Neural crest cell (in vitro differentiated cells): Measurements from ENCODE around the gene RELN. TPM values are rescaled to one million over a fixed set of nuclear protein-coding genes. Genes with fewer than 3 reads are reported as not detected.

Source experiments
- DNase-seq: peaks from one replicate; pipeline ENCODE4 v3.0.0; 2021; ENCODE audit warnings: low read depth, mixed read lengths, low spot score
- H3K27ac Mint-ChIP-seq: one replicate; pipeline ENCODE4 v1.8.0; 2021; ENCODE audit warnings: mild to moderate bottlenecking, mixed read lengths; ENCODE audit not compliant: unreplicated experiment
- H3K27me3 Mint-ChIP-seq: 2 replicates; pipeline ENCODE4 v1.8.0; 2021; ENCODE audit warnings: low read depth, mild to moderate bottlenecking, mixed read lengths
- H3K36me3 Mint-ChIP-seq: 2 replicates; pipeline ENCODE4 v1.8.0; 2021; ENCODE audit warnings: low read depth, mild to moderate bottlenecking, mixed read lengths
- H3K4me1 Mint-ChIP-seq: 2 replicates; pipeline ENCODE4 v1.8.0; 2021; ENCODE audit warnings: mixed read lengths
- H3K4me3 Mint-ChIP-seq: one replicate; pipeline ENCODE4 v1.8.0; 2021; ENCODE audit warnings: mild to moderate bottlenecking, mixed read lengths
- H3K9me3 Mint-ChIP-seq: 2 replicates; pipeline ENCODE4 v1.8.0; 2021; ENCODE audit warnings: mixed read lengths
- CTCF ChIP-seq: fragments of 200-600 bp; sonication (generic); conservative IDR thresholded peaks from 2 replicates; pipeline ENCODE4 v1.5.0; 2021; ENCODE audit warnings: antibody characterized with exemption, mild to moderate bottlenecking
- total RNA-seq: library from RNA; stranded (reverse); gene quantifications from 2 replicates; pipeline ENCODE4 v1.2.1, GENCODE V29; 2021

Gene RELN
- total RNA-seq, 1 donor from 2014 or later, result 0.02 TPM

- Mint-ChIP-seq H3K4me3 (no peak overlapping the region), H3K4me1 (no peaks in the 10 kb centered on the region), H3K9me3 (no peaks in the 10 kb centered on the region), H3K36me3 (no peaks in the 10 kb centered on the region), H3K27ac (no peak overlapping the region), H3K27me3 (peaks cover 74% of the 10 kb centered on the region)
- no peak for DNase-seq
- TF ChIP-seq CTCF, result no peak
These were observed 419.7 kb downstream of the RELN start for GRCh38 chr7:103569621-103570305.

- Mint-ChIP-seq H3K9me3 (no peaks in the 10 kb centered on the region), H3K4me3 (no peak overlapping the region), H3K27me3 (peaks cover 73% of the 10 kb centered on the region), H3K27ac (no peak overlapping the region), H3K36me3 (no peaks in the 10 kb centered on the region), H3K4me1 (no peaks in the 10 kb centered on the region)
- TF ChIP-seq CTCF, result no peak
- DNase-seq, result no peak
These were observed 425.0 kb downstream of the RELN start for GRCh38 chr7:103564416-103564815.

- Mint-ChIP-seq H3K27ac (no peak overlapping the region), H3K36me3 (no peaks in the 10 kb centered on the region)
These were observed 429.3 kb downstream of the RELN start for GRCh38 chr7:103560136-103560535.

GRCh38 chr7:103551016-103551415, 438.4 kb downstream of the RELN start:
- H3K27ac Mint-ChIP-seq, result no peak overlapping the region
- H3K4me1 Mint-ChIP-seq, result no peaks in the 10 kb centered on the region
- no peak for TF ChIP-seq CTCF
- H3K27me3 Mint-ChIP-seq, result peaks cover 45% of the 10 kb centered on the region
- H3K4me3 Mint-ChIP-seq, result no peak overlapping the region
- H3K36me3 Mint-ChIP-seq, result no peaks in the 10 kb centered on the region
- no peak for DNase-seq
- H3K9me3 Mint-ChIP-seq, result peaks cover 2% of the 10 kb centered on the region

More at GRCh38 chr7:103560136-103560535, 429.3 kb downstream of the RELN start:
- no peaks in the 10 kb centered on the region for H3K4me1 Mint-ChIP-seq
- no peak for DNase-seq
- no peak for TF ChIP-seq CTCF
- no peak overlapping the region for H3K4me3 Mint-ChIP-seq
- peaks cover 72% of the 10 kb centered on the region for H3K27me3 Mint-ChIP-seq
- no peaks in the 10 kb centered on the region for H3K9me3 Mint-ChIP-seq

- no peak for DNase-seq
- Mint-ChIP-seq H3K36me3 (no peaks in the 10 kb centered on the region), H3K4me3 (no peak overlapping the region), H3K27ac (no peak overlapping the region), H3K27me3 (peaks cover 49% of the 10 kb centered on the region), H3K9me3 (peaks cover 3% of the 10 kb centered on the region), H3K4me1 (no peaks in the 10 kb centered on the region)
- no peak for TF ChIP-seq CTCF
These were observed 439.7 kb downstream of the RELN start for GRCh38 chr7:103549786-103550185.
